ENCODE data around the gene PRRT4. TPM values are rescaled to one million over a fixed set of nuclear protein-coding genes. Genes with fewer than 3 reads are reported as not detected.

PRRT4 gene
- total RNA-seq: under 0.01 TPM in 1 of 2 replicates, not detected in the other

GRCh38 chr7:128361411-128362379 is at the start of gene PRRT4:
Gene PRRT4 (minus strand): TSS chr7:128361690.

DNA sequence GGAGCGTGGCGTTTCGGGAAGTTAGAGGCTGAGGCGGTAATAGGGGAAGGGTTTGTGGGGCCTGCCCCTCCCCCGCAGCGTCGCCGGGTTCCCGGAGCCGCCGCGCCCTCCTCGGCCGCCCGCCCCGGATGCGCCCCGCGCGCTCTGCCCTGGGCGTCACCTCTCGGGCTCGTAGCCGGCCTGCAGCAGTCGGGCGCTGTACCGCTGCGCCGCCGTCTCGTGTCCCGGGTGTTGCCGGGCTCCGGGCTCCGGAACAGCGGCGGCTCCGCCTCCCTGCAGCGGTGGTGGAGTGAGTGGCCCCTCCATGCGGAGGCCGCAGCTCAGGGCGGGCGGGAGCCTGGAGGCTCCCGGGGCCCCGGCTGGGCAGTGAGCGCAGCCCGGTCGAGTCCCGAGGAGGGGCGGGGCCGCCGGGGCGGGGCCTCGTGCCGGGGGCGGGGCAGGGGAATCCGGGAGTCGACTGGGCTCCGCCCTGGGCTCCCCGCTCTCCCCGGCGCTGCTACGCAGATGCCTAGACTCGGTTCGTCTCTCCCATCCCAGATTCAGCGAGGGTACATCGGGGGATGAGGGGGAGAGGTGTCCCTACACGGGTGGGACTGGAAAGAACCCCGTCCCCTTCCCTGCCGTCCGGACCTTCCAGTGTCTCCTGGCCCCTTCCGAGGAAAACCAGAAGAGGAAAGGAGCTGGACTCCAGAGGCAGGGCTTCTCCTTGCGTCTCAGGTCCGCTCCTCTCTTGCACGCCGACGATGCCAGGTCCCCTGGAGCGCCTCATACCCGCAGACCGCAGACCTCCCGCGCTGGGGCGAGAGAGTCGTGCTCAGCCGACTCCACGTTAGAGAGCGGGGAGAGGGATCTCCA is 48.3 kb upstream of the PRRT4 start, which contains the start of gene IMPDH1:
Gene IMPDH1, minus strand, starts transcription at position 387 of the 855 bp plus-strand sequence. Its CDS starts 81 bp downstream, at position 306.

DNA sequence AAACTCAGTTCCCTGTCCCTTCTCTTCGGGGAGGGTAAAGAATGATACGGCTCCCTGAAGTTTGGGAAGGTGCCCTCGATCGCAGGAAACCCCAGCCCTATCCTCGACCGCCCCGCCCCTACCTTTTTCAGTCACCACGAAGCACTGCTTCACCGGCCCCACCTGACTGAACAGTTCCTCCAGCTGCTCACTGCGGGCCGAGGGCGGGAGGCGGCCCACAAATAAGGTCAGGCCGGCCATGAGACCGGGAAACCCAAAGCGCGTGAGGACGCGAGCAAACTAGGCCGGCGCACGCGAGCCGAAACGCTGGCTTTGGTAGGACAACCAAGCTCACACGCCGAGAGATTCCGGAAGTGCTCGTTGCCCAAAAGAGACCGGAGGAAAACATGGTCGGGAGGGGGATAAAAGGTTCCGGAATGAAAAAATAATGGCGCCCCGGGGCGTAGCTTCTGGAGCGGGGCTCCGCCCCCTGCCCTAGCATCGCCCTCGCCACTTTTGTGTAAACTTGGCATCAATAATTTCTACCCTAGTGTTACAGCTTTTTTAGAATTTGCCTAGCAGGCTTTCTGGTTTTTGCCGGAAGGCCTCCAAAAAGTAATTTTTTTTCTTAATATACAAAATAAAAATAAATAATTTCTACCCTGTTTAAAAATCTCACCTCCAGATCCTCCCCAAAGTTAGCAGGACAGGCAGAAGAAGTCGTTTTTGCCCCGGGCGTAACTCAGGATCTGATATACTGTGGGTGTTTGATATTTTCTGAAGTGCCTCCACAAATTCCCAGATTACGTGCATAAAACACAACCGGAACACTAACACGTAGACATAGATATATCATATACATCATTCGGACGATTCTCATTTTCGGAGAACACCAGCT is 17.7 kb downstream of the PRRT4 start, which contains the start of gene RBM28:
Gene RBM28, minus strand, starts transcription at position 355 of the 877 bp plus-strand sequence. Its CDS starts 115 bp downstream, at position 240.

Small RNA genes within 50 kb of the gene (small RNA-seq; reads per million reads assigned to genes)
- gene RNU7-27P: not detected

Other genes starting within 250 kb of the PRRT4 start
- under 0.01 TPM in 1 of 2 replicates, not detected in the other for gene LEP, start 120.4 kb downstream of the PRRT4 start, total RNA-seq
- 8.1 and 16.4 TPM in 2 replicates for gene RBM28, start 17.8 kb downstream of the PRRT4 start, total RNA-seq
- 42.3 and 52.0 TPM in 2 replicates for gene IMPDH1, start 48.3 kb upstream of the PRRT4 start, total RNA-seq
- 16.4 and 20.2 TPM in 2 replicates for gene HILPDA, start 94.2 kb upstream of the PRRT4 start, total RNA-seq
- 32.3 and 37.1 TPM in 2 replicates for gene METTL2B, start 115.1 kb upstream of the PRRT4 start, total RNA-seq